GM18502 (cell line): Measurements from ENCODE around the gene WWC1.
A peak's percentile ranks its signal among the peaks of the same experiment; 100 is the strongest.

ENCODE experiments used
- ATAC-seq: cut with Tn5 transposase; IDR thresholded peaks from one replicate; pipeline ENCODE4 v1.9.1; 2021; ENCODE audit warnings: mild to moderate bottlenecking; ENCODE audit not compliant: unreplicated experiment, poor library complexity

Gene WWC1

DNA sequence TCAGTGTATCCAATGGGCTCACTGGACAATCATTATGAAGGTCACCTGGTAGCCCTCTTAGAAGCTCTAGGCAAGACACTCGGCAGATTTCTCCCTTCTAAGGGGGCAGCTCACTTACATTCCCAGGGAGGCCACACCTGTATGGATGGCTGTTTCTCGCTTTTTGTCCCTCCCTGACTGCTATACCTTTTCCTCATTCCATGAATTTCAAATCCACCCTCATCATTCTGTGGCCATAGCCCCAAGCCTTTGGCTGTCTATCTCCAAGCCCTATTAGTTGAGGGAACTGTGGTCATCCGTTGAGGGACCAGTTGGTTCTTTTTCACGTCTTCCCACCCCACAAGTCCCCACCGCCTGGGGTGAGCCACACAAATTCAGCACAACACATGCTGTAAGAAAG is 109.8 kb downstream of the WWC1 start:
- ATAC-seq, result no peak

- ATAC-seq, result no peak
Measured at GRCh38 chr5:168401880-168402279, 110.4 kb downstream of the WWC1 start.

DNA sequence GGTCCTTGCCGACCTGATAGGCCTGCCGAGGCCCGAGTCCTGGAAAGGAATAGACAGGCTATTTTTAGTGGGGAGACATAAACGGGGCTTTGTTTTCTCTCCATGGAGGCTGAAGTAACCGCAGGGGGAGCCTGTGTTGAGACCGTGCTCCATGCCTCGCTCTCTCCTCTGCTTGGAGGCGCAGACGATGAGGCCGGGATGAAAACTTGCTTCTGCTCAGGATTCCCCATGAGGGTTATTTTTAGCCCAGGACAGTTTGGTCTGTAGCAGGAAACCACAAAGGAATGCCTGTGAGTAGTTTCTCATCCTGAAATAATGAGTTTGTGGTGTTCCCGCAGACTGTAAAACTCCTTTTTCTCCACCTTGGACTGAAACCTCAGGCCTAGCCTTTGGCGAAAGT is 112.9 kb downstream of the WWC1 start:
- no peak for ATAC-seq

DNA sequence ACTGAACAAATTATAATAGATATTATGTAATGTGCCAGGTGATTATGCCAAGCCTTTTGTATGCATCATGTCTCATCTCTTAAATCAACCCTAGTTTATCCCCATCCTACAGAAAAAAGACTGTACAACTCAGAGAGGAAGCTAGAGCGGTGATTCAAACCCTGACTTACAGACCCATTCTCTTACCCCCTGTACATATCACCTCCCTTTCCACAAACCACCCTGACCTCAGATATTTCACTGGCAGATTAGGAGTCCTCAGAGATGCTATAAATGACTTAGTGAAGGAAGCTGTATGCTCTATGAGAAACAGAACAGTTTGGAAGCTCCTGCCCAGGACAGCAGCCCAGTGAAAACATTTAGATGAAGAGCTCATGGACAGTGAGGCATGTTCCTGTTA is 115.8 kb downstream of the WWC1 start:
- no peak for ATAC-seq

- no peak for ATAC-seq
Measured at GRCh38 chr5:168408561-168409305, 117.3 kb downstream of the WWC1 start.

GRCh38 chr5:168409591-168410458 is 118.4 kb downstream of the WWC1 start:
- peak; percentile 72 for ATAC-seq

DNA sequence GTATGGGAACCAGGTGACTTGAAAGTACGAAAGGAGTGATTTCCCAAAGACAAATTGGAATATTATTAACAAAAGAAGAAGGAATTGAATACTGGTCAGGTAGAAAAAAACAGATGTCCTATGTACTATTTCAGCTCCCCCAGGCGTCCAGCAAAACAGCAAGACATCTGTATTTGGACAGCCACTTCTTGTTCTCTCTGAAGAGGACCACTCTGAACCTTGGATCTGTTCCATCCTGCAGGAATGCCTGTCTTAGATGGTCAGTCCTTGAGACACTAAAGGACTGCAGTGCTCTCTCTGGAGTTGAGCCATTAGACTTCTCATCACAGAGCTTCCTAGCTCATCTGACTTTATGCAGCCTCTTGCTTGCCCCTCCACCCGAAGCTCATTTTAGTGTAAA is 120.4 kb downstream of the WWC1 start:
- ATAC-seq, result no peak

GRCh38 chr5:168413062-168413461 is 121.6 kb downstream of the WWC1 start:
- no peak for ATAC-seq

DNA sequence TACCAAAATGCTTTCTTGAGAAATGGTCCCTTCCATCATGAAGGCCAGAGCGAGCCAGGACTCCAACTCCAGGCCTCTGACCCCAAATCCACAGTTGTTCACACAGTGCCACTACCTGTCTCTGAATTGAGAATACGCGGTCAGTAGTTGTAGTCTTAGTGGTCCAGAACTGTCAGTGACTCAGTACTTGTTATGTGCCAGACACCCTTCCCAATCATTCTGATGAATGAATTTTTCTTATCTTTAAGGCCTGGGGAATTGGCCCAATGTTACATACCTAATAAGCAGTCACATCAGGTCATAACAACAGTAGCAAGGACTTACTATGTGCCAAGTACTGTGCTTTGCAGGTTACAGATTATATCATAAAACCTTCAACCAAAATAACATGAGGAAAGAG is 122.2 kb downstream of the WWC1 start:
- ATAC-seq, result no peak

- no peak for ATAC-seq
Measured at GRCh38 chr5:168415401-168415800, 124.0 kb downstream of the WWC1 start.

- ATAC-seq, result no peak
Measured at GRCh38 chr5:168415971-168416370, 124.5 kb downstream of the WWC1 start.

DNA sequence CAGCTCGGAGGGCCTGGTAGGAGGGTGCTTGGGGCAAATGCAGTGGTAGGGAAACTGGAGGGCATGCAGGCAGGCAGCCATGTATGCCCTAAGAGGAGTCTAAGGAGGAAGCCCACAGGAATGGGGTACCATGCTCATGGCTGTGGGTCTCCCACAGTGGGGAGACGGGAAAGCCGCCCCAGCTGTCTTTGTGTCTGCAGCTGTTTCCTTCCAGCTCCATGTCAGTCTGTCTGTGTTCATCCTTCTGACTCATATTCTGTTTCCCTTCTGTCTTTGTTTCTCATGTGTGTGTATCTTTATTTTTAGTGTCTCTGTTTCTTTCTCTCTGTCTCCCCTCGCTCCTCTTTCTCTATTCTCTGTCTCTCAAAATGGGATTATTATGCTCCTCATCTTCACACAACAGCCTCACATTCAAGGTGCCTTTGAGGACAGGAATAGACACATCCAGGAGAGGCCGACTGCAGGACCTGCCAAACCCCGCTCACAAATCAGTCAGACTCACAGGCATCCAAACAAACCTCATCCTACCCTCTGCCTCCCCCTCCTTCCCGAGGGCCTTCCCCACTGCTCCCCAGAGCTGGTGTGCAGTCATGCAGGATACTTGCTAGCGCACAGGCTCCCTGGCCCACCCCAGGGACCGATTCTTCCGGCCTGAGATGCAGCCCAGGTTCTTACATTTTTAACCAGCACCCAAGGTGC is 126.4 kb downstream of the WWC1 start:
- ATAC-seq, result no peak

DNA sequence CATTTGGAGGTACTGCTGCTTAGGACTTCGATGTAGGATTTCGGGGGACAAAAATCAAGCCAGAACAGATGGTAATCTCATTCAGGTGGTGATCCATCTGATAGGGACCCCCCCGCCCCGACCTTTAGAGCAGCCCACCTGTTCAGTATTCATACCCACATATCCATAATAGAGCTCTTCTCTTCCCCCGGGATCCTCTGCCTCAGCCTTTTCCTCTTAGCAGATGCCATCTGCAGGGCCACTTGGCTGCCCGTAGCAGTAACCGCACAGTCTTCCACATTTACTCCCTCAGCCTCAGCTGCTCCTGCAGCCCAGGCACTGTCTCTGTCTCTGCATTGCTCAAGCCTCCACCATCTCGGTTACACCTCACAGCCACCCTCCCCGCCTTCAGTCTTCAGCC is 129.0 kb downstream of the WWC1 start:
- no peak for ATAC-seq

- ATAC-seq, result no peak
Measured at GRCh38 chr5:168422431-168422830, 131.0 kb downstream of the WWC1 start.

DNA sequence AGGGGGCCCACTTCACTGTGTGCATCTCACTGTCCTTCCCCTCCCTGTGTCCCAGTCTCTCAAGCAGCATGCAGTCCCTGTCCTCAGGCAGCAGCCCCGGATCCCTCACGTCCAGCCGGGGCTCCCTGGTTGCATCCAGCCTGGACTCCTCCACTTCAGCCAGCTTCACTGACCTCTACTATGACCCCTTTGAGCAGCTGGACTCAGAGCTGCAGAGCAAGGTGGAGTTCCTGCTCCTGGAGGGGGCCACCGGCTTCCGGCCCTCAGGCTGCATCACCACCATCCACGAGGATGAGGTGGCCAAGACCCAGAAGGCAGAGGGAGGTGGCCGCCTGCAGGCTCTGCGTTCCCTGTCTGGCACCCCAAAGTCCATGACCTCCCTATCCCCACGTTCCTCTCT is 132.0 kb downstream of the WWC1 start:
- no peak for ATAC-seq

DNA sequence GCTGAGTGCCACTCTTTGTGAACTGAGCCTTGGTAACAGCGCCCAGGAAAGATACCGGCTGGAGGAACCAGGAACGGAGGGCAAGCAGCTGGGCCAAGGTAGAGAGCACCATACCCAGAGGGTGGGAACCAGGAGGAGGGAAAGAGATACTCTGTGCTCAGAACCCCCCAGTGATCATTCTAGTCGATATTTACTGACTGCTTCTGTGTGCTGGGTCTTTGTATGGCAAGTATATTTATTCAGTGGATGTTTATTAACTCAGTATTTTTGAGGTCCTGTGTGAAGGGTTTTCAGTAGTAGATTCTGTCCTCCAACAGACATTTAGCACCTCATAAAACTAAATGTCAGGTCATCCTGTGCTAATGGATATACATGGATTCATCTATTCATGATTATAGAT is 132.5 kb downstream of the WWC1 start:
- no peak for ATAC-seq

DNA sequence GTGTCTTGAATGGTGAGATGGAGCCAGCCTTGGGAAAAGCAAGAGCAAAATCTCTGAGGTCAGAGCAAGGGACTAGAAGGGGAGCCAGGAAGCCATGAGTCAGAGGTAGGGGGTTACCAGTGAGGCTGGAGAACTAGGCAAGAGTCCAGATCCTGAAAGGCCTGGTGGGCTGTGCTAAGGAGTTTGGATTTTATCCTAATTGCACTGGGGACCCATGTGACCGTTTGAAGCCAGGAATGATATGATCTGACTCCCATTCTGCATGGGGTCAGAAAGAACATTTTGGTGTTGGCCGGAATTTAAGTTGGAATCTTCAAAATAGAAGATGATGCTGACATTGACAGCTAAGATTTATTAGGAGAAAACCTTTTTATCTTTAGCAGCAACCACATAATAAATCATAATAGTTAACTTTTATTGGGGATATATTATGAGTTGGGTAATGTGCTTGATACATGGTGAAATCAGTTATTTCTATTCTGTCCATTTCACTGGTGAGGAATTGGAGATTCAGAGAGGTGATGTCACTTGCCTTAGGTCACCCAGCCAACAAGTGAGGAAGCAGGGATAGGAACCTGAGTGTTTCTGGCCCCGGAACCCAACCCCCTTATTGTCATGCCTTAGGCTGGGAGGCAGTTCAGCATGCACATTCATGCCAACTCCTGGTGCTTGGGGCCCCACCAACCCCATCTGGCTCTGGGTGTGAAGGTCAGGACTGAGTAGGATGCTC is 133.3 kb downstream of the WWC1 start:
- no peak for ATAC-seq

DNA sequence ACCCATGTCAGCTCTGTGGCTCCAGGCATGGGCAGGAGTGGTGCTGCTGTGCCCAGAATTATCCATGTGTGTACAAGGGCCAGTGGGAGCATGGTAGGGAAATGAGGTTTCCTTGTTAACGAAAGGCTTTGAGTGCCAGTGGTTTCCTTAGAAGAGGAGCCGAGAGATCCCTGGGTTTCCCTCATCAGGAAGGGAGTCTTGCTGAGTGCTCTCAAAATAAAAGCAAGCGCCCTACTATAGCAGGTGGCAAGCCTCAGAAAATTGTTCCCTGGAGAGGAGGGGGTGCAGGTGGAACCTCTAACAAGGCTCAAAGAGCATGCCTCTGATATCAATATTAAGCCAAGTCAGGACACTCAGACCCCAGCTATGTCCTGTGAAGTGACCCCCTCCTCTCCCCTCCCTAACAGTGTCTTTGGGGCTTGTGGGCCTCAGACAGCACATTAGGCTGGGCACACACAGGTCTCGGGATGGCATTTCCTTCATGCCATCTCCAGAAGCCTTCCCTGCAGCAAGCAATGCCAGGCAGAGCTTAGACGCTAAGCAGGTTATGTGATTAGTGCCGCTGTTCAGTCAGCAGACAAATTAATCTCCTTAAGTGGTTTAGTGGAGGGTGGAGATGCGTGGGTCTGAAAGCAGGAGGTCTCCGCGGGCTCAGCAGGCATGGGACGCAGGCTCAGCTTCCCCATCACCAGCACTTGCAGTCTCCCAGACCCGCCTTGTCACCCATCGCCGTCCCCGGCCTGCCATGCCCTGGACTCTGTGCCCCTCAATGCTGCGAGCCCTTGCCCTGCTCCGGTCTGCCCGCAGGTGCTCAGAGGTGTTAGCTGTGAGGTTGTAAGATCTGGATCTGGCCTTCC is 134.8 kb downstream of the WWC1 start:
- ATAC-seq, result no peak

- ATAC-seq, result no peak
Measured at GRCh38 chr5:168426864-168427172, 135.4 kb downstream of the WWC1 start.

DNA sequence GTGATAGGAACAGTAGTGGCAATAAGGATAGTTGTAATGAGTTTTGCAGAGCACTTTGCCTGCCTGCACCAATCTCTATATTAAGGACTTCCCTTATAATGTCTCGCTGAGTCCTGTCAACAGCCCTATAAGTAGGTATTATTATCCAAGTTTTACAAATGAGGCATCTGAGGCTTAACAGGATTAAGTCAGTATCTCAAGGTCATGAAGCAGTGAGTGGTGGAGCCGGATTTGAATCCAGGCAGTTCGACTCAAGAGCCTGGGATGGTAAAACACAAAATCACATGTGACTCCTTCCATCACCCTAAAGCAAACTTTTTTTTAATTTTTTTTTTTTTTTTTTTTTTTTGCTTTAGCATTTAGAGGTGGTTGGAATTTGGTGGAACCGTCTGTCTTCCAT is 135.8 kb downstream of the WWC1 start:
- no peak for ATAC-seq
